GM19043 (cell line): ENCODE results near the gene SUMF1.

Experiments used
- ATAC-seq: cut with Tn5 transposase; IDR thresholded peaks from one replicate; pipeline ENCODE4 v1.9.1; 2021; ENCODE audit warnings: low read depth; ENCODE audit not compliant: unreplicated experiment

SUMF1 gene

GRCh38 chr3:4497843-4498324 lies 30.8 kb upstream of the SUMF1 start:
- ATAC-seq: no peak

GRCh38 chr3:4497005-4497692 lies 30.1 kb upstream of the SUMF1 start:
- no peak for ATAC-seq

DNA sequence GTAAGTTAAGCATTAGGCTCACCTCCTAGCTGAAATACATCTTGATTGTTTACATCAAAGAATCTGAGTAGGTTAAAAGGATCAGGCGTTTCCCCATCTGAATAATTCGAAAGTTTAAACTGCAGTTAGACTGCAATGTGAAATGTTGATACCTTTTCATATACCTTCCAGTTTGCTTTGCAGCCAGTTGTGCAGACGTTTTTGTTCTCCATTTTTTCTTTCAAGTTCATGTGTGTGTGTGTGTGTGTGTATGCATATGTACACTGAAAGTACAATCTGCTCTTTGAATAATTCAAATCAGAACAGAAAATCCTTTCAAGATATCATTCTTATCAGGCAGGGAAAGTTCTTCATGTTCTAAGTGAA lies 29.0 kb upstream of the SUMF1 start:
- ATAC-seq: no peak

DNA sequence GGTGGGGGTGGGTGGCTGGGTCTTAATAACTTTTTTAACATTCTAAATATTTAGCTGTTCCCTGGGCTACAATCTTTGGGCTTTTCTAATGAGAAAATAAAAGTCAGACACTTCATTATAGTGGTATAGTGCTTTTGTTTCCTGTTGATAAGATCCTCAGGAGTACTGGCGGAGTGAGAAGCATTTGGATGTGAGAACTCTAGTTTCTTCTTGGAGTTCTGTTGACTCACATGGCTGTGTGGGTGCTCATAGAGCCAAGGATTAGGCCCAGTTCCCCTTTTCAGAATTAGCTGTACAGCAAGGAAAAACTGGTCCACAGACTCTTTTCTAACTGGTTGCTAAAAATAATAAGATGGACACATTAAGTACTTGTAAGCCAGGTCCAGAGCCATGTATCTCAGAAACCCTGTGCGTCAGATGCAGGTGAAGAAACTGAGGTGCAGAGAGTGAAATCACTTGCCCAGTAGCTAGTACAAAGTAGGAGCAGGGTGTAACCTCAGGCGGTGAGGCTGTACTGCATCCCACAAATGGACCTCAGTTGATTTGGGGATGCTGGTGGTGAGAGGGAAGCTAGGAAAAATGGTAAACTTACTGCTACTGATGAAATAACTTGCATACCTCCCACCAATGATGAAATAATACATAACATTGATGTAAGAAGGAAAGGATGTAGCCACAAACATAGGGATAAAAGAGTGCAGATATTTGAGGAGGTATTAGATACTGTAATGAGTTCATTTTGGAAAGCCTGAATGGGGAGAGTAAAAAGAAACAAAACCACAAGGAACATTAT lies 28.4 kb upstream of the SUMF1 start:
- ATAC-seq: no peak

- ATAC-seq: peak; percentile 22
These were observed 27.8 kb upstream of the SUMF1 start for GRCh38 chr3:4494895-4495264.

GRCh38 chr3:4493941-4494894 lies 27.1 kb upstream of the SUMF1 start:
- no peak for ATAC-seq

GRCh38 chr3:4493014-4493940 lies 26.2 kb upstream of the SUMF1 start, which contains the start of gene ITPR1:
Gene ITPR1, plus strand, starts transcription at chr3:4493348. Its CDS starts 23,144 bp downstream, at chr3:4516492.
- ATAC-seq: peak; percentile 90

DNA sequence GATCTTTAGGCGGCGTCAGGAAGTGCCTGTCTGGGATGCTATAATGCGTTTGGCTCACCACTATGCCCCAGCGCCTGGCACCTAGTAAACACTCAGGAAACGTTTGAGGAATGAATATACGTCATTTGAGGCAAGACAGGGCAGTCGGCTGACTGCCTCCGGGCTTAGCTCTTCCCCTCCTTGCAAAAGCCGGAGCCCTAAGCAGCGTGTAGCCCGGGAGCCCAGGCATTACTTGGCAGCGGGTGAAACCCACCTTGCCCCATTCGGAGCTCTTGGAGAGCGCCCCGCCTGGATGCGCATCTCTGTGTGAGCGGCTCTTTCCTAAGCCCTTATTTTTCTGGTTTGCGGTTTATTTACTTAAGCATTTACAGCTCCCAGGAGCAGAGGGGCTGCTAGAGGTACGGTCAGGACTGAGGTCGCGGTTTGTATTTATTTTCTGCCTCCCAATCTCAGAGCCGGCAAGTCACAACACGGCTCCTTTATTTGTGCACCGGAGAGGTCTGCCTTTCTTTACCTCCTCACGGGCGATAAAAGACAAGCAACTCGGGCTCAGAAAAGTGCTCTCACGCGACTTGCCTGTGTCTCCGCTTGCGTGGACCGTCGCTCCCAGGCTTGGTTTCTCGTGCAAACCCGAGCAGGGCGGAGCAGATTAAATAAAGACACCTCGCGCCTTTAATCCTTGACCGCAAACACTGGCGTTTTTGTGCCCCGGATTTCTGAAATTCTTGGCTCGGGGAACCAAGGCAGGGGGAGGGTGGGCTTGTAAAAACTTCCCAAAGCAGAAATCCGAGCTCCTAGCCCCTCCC lies 25.3 kb upstream of the SUMF1 start:
- ATAC-seq: no peak

DNA sequence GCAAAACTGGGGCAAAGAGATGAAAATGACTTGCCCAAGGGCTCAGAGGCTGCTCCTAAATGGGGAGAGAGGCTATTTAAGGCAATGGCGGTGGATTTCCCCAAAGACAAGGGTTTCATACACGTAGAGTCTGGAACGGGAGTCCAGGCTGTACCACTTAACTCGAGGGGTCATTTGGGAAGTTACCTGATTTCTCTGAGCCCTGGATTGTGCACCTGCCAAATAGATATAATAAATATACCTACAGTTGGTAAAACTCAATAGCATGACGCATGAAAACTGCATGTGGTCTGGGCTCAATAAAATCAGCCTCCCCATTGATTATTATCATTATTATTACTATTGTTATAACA lies 24.8 kb upstream of the SUMF1 start:
- ATAC-seq: no peak

DNA sequence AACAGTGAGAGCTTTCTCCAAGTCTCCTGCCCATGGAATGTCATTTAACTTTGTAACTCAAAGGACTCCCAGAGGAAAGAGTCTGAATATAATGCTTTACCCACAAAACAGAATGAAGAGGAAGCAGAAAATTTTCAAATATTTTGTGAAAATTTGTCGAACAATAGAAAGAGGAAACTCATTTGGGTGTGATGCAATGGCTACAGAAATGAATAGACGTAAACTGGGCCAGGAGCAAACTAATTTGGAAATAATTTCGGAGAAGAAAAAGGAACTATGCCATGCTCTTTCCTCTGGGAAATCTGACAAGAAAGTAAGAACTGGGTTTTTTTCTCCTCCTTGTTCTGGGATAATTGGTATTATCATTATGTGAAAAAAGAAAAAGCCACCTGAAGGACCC lies 11.2 kb upstream of the SUMF1 start:
- no peak for ATAC-seq

DNA sequence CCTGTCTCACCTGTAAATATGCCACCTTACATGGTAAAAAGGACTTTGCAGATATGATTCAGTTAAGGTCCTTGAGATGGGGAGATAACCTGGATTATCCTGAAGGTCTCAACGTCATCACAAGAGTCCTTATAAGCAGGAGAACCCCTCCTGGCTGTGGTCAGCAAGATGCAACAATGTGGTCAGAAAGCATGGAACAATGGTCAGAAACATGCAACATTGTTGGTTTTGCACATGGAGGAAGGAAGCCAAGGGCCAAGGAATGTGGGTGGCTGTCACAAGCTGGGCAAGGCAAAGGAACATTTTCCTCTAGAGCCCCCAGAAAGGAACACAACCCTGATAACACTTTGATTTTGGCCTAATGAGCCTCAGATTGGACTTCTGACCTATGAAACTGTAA lies 9.4 kb upstream of the SUMF1 start:
- ATAC-seq: no peak

DNA sequence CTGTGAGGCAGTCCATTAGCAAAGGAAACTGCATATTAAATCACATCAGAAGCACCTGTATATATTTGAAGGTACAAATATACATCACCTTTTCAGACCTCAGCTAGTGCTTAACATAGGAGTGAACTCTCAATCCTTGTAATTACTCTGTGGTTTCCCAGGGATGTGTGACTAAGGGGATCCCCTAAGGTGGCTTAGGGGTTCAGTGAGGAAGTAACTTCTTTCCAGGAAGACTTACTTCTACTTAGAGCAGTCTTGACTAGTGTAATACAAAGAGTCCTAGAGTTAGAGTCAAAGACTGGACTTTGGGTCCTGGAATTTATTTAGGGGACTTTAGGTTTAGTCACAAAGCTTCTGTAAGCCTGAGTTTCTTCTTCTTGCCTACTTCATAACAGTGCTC lies 8.7 kb upstream of the SUMF1 start:
- ATAC-seq: no peak

DNA sequence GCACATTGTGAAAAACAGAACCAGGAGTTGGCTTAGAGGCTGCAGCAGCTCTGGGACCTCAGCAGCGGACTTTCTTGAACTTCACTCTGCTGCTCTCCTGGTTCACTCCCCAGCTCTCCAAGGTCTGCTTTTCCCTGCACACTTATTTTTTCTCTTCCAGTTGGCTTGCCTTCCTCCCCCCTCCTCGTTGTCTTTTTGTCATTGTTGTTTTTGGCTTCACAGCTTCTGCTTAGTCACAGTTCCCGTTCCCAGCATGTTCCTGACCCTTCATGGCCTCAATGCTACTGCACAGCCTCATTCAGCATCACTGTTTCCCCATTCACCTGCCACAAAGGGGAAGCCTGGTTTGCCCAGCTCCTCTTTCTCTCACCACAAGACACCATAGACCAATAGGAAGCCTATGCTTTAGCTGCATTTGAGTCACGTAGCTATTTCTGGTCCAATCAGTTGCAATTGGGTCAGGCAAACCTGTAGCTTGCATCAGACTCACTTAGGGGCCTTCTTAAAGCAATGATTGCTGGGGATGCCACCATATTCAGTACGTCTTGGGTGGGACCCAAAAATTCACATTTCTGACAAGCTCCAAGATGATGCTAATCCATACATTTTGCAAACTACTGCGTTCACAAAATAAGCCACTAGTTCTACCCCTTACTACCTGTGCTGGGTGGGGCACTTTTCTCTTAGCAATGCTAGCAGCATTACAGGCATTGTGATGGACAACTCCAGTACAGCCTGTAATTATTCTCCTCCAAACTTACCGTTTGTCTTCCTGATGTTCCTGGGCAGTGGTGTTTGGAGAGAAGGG lies 7.8 kb upstream of the SUMF1 start:
- ATAC-seq: no peak

DNA sequence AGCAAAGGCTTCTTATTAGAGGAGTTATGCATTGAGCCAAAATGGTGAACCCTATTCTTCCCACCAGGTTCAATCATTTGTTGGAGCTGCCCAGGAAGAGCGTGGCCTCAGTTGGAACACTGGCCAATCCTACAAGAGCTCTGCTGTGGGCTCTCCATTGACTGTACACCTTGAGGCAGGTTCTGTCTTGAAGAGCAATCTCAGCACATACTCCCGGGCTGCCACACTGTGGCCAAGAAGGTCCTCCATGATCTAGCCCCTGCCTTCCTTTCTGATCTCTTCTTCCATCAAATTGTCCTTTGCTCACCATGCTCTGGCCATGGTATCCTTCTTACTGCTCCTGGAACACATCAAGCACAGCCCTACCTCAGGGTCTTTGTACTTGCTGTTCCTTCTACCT lies 5.7 kb upstream of the SUMF1 start:
- ATAC-seq: no peak

DNA sequence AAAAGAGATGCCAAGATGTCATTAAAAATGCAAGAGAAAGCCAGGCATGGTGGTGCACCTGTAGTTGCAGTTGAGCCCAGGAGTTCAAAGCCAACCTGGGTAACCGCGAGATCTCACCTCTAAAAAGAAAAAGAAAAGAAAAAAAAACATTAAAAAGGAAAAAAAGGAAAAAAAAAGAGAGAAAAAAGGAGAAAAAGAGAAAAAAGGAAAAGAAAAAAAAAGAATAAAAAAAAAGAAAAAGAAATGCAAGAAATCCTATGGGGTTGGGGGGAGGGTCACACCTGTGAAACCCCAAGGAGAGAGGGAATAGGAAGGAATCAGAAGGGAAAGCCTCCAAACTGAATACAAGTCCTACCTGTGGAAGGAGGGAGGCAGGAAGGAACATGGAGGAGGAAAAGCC lies 5.2 kb upstream of the SUMF1 start:
- no peak for ATAC-seq

- no peak for ATAC-seq
These were observed 4.8 kb upstream of the SUMF1 start for GRCh38 chr3:4471907-4472306.

- no peak for ATAC-seq
These were observed 426 bp upstream of the SUMF1 start for GRCh38 chr3:4467522-4467867.

- no peak for ATAC-seq
These were observed 2.5 kb downstream of the SUMF1 start for GRCh38 chr3:4464576-4464975.
